Measurements from ENCODE around the gene KCNT2. TPM values are rescaled to one million over a fixed set of nuclear protein-coding genes. Genes with fewer than 3 reads are reported as not detected.

KCNT2 gene
- total RNA-seq, 2 experiments from 2014 or later, result not detected

DNA sequence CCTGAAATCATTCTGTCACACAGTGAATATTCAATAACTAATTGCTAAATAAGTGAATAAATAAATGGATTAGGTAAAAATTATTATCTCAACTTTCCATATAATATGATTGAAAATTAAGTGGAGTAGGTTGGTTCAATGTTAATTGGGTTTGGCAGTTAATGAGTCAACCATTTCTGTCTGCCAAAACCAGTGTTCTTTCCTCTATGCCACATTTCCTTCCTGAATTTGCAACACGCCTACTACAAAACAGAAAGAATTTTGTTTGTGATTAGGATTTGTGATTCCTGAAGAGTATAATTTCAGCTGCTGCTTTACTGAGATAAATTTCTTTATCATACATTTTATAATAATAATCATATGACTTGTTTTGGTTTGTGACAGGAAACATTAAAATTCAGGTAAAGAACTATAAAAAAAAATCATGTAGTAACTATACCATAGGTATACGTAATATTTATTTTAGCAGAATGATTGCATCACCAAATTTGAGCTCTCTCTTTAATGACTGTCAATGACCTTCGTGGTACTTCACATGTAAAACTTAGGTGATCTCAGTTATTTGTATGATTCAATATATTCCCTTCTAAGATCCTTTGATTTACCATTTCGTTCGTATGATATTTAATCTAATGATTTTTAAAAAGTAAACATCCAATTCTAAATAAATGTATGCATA lies 241.3 kb downstream of the KCNT2 start:
- Mint-ChIP-seq H3K27me3 (ENCODE audit: low read depth) (no peaks in the 10 kb centered on the region), H3K9me3 (peaks cover 3% of the 10 kb centered on the region), H3K27ac (no peak overlapping the region), H3K4me1 (ENCODE audit: low read depth) (no peaks in the 10 kb centered on the region), H3K36me3 (ENCODE audit: low read depth) (no peaks in the 10 kb centered on the region), H3K4me3 (no peak overlapping the region)
- DNase-seq, result no peak
- CTCF ChIA-PET, result no interaction called here
- intact Hi-C loops (cut with micrococcal nuclease), result no loop called here

DNA sequence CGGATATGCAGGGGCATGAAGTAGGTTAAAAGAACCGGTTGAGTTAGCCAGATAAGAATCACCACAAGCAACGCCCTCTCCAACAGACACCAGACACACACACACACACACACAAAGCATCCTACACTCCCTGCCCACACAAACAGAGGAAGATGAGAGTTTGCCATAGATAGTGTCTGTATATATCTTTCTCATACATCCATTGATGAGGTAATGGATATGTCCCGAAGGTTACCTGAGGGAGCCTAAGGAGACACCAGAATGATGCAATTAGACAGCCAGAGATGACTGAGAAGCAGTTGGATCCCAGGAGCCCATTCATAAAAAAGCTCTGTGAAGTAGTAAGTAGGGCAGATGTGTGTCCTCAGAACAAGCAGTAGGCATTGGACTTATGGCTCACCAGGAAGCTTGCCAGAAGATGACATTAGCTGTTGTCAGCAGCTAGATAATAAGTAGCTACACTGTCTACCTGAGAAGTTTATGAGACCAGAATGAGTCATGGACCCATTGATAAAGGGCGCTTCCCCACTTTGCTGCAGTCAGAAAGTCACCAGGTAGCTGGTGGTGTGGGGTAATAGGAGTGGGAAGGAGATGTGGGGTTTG lies 247.0 kb downstream of the KCNT2 start:
- Mint-ChIP-seq H3K4me1 (ENCODE audit: low read depth) (no peaks in the 10 kb centered on the region), H3K27me3 (ENCODE audit: low read depth) (no peaks in the 10 kb centered on the region), H3K36me3 (ENCODE audit: low read depth) (no peaks in the 10 kb centered on the region), H3K9me3 (no peaks in the 10 kb centered on the region), H3K4me3 (no peak overlapping the region), H3K27ac (no peak overlapping the region)
- CTCF ChIA-PET, result no interaction called here
- intact Hi-C loops (cut with micrococcal nuclease), result no loop called here
- DNase-seq, result no peak

DNA sequence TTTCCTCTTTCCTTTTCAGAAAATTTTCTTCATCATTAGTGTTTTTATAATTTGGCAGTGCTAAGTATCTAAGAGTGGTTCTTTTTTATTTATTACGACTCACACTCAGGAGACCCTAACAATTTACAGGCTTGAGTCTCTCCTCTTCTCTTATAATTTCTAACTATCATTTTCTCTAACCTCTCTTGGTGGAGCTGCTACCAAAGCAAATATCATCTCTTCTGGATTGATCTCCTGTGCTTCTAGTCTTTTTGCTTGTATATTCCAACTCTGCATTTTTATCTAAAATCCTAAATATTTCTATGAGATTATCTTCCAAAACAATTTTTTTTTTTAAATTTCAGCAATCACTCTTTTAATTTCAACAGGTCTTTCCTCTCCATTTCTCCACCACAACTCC lies 250.3 kb downstream of the KCNT2 start:
- CTCF ChIA-PET, result interaction anchor here (0.8 kb wide), 1 partner anchor 15 kb away, joined by 3 read pairs; no protein-coding TSS in a partner anchor
- Mint-ChIP-seq H3K4me3 (no peak overlapping the region), H3K9me3 (no peaks in the 10 kb centered on the region), H3K27me3 (ENCODE audit: low read depth) (no peaks in the 10 kb centered on the region), H3K36me3 (ENCODE audit: low read depth) (no peaks in the 10 kb centered on the region), H3K4me1 (ENCODE audit: low read depth) (no peaks in the 10 kb centered on the region), H3K27ac (no peak overlapping the region)
- no peak for DNase-seq
- intact Hi-C loops (cut with micrococcal nuclease), result no loop called here

DNA sequence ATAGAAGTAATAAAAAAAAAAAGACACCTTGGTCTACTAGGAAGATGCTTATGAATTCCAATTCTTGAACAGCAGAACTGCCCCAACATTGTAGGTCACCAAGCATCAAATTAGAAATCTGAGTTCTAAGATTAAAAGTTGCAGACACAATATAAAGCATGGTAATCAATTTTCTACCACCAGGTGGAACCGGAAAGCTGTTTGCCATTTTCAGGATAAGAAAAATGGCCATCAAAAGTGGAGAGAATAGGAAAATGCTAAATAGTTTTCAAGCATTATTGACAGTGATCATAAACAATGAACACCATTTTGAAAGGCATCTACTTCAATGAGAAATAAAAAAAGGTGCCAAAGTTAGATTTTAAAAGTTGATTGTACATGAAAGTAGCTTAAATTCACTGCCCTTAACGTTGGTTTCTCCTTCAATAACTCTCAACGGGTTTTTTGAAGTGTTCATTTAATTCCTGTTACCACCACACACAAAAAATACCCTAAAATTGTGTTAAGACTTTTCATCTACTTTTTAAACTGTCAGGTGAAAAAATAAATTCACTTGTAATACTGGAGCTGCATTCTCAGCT lies 252.9 kb downstream of the KCNT2 start:
- no peak for DNase-seq
- H3K4me1 Mint-ChIP-seq (ENCODE audit: low read depth), result no peaks in the 10 kb centered on the region
- H3K27ac Mint-ChIP-seq, result no peak overlapping the region
- no peaks in the 10 kb centered on the region for H3K36me3 Mint-ChIP-seq (ENCODE audit: low read depth)
- CTCF ChIA-PET, result interaction anchor here (0.7 to 1.3 kb wide), 2 partner anchors 12 to 206 kb away, joined by 3 read pairs; no protein-coding TSS in a partner anchor
- H3K9me3 Mint-ChIP-seq, result no peaks in the 10 kb centered on the region
- no peaks in the 10 kb centered on the region for H3K27me3 Mint-ChIP-seq (ENCODE audit: low read depth)
- no peak overlapping the region for H3K4me3 Mint-ChIP-seq
- intact Hi-C loops (cut with micrococcal nuclease), result loop anchor here (1.0 kb wide), 1 partner anchor 305 kb away; no protein-coding TSS in a partner anchor

DNA sequence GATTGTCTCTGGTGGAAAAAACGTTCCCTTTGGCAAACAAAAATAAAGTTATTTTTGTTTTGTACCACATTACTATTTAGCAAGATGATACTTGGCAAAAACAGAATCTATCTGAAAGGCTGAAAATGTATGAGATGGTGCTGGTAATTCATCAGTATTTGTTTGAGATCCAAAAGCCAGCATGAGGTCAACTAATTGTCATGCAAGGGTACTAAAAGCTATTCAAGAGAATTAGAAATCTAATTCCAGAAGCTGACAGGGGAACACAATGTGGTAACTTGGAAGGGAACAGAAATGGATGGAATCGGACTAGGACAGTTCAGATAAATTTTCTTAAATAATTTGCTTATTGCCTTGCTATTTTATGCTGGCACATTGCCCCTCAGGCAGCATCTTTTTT lies 263.8 kb downstream of the KCNT2 start:
- Mint-ChIP-seq H3K36me3 (ENCODE audit: low read depth) (no peaks in the 10 kb centered on the region), H3K4me1 (ENCODE audit: low read depth) (no peaks in the 10 kb centered on the region), H3K4me3 (no peak overlapping the region), H3K9me3 (no peaks in the 10 kb centered on the region), H3K27me3 (ENCODE audit: low read depth) (no peaks in the 10 kb centered on the region), H3K27ac (no peak overlapping the region)
- intact Hi-C loops (cut with micrococcal nuclease), result no loop called here
- no peak for DNase-seq
- CTCF ChIA-PET, result no interaction called here

DNA sequence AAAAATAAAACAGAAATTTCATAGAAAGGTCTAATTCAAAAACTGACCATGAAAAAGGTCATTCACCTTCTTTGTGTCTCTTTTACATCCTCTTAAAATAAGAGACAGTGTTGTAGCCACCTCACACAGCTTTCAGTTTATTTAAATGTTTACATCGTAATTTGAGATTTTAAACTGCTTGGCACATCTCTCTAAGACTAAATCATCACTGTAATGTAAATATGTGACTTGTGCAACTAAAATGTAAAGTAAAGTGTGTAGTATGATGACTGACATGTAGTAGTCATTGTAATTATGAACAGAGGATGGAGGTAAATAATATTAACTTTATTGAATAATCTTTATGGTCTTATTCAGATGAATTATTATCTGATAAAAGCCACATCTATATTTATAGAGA lies 283.9 kb downstream of the KCNT2 start:
- Mint-ChIP-seq H3K9me3 (no peaks in the 10 kb centered on the region), H3K27ac (no peak overlapping the region), H3K4me3 (no peak overlapping the region), H3K4me1 (ENCODE audit: low read depth) (no peaks in the 10 kb centered on the region), H3K36me3 (ENCODE audit: low read depth) (no peaks in the 10 kb centered on the region), H3K27me3 (ENCODE audit: low read depth) (no peaks in the 10 kb centered on the region)
- CTCF ChIA-PET, result no interaction called here
- intact Hi-C loops (cut with micrococcal nuclease), result no loop called here
- DNase-seq, result no peak

DNA sequence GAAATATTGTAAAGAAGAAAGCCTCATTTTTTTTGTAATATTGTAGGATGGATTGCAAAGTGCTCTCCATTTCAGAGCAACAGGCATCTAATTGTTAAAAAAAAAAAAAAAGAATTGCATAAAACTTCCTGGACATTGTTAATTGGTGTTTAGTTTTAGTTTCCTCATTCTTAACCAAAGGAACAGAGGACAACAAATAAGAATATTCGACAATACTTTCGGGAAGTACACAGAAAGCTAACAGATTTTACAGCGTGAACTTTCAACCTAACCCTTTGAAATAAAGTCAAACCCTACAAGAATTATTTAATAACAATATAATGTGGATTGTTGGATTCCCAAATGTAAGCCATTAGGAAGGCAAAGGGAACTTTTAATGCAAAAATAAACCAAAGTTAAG lies 284.4 kb downstream of the KCNT2 start:
- no peak for DNase-seq
- Mint-ChIP-seq H3K27ac (no peak overlapping the region), H3K4me3 (no peak overlapping the region), H3K4me1 (ENCODE audit: low read depth) (no peaks in the 10 kb centered on the region), H3K27me3 (ENCODE audit: low read depth) (no peaks in the 10 kb centered on the region), H3K36me3 (ENCODE audit: low read depth) (no peaks in the 10 kb centered on the region), H3K9me3 (no peaks in the 10 kb centered on the region)
- intact Hi-C loops (cut with micrococcal nuclease), result no loop called here
- CTCF ChIA-PET, result no interaction called here

DNA sequence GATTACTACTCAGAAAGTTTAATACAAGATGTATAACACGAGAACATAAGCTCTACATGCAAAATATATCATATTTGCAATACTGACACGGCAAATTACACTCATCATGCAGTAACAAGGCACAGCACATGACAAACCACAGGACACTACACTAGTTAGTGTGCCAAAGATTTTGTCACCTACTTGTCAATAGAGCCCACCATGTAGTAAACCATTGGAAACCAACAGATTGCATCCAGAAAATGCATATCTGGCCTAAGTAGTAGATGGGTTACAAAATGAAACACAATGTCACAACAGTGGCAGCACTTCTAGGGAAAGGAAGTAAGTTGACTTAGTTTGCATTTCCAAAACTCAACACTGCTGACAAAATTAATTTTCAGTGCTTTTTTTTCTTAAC lies 288.9 kb downstream of the KCNT2 start:
- Mint-ChIP-seq H3K27ac (no peak overlapping the region), H3K9me3 (no peaks in the 10 kb centered on the region), H3K36me3 (ENCODE audit: low read depth) (no peaks in the 10 kb centered on the region), H3K27me3 (ENCODE audit: low read depth) (no peaks in the 10 kb centered on the region), H3K4me1 (ENCODE audit: low read depth) (no peaks in the 10 kb centered on the region), H3K4me3 (no peak overlapping the region)
- DNase-seq, result no peak
- CTCF ChIA-PET, result no interaction called here
- intact Hi-C loops (cut with micrococcal nuclease), result loop anchor here (2.0 kb wide), 1 partner anchor 342 kb away; no protein-coding TSS in a partner anchor

DNA sequence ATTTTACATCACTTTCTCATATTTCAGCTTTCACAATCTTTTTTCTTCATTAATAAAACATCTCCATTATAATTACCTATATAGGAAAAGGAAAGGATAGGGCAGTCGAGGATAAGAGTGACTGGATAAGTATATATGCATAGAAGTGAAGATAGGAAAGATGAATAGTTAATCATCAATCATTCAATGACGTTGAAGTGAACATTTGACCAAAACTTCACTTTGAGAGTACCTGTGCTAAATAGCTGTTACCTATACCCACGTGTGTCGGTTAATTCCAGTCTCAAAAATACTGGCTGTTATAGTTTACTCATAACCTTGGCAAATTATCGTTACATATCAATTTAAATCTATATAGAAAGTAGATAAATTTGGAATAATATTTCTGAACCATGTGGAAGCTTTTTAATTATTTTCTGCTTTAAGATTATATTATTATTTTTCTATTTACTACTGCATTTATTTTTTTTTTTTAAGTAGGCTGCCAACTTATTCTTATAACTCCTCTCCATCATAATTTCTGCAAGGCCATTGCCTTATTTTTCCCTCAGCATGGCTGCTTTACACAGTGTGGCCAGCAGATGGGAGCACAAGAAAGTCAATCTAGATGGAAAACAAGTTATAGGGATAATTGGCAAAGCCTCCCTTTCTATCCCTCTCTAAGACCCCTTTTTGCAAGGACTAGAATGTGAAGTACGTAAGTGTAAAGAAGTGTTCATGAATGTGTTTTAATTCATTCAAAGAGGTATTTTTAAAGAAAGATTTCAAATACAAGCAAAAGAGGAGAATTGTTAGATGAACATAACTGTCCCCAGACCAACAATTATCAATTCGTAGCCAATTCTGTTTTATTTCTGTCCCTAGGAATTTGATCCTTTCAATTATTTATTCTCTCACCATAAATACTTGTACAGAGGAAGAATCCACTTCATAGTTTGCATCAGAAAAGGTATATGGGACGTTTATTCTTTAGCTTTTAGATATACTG lies 290.4 kb downstream of the KCNT2 start:
- Mint-ChIP-seq H3K4me1 (ENCODE audit: low read depth) (no peaks in the 10 kb centered on the region), H3K27me3 (ENCODE audit: low read depth) (no peaks in the 10 kb centered on the region), H3K9me3 (no peaks in the 10 kb centered on the region), H3K27ac (no peak overlapping the region), H3K4me3 (no peak overlapping the region), H3K36me3 (ENCODE audit: low read depth) (no peaks in the 10 kb centered on the region)
- peak; percentile 4 for DNase-seq
- intact Hi-C loops (cut with micrococcal nuclease), result loop anchor here (2.0 kb wide), 1 partner anchor 343 kb away; no protein-coding TSS in a partner anchor
- CTCF ChIA-PET, result no interaction called here

DNA sequence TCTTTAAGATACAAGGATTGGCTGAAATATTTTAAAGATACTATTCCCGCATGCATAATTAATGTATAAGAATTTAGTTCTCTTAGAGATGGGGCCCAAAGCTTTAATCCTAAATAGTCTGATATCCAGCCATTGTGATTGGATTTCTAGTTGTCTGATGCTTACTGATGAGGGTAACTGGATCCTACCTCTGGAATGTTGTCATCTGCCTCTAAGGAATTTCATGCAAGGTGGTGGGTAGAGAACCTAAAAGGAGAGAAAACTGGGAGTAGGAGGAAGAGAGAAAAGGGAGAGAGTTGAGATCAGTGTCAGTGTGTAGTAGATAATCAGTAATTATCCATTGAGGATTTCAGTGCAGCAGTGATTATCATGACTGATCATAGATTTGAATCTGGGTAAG lies 295.5 kb downstream of the KCNT2 start:
- Mint-ChIP-seq H3K4me3 (no peak overlapping the region), H3K27me3 (ENCODE audit: low read depth) (no peaks in the 10 kb centered on the region), H3K9me3 (no peaks in the 10 kb centered on the region), H3K27ac (no peak overlapping the region), H3K4me1 (ENCODE audit: low read depth) (no peaks in the 10 kb centered on the region), H3K36me3 (ENCODE audit: low read depth) (no peaks in the 10 kb centered on the region)
- CTCF ChIA-PET, result no interaction called here
- intact Hi-C loops (cut with micrococcal nuclease), result no loop called here
- no peak for DNase-seq

DNA sequence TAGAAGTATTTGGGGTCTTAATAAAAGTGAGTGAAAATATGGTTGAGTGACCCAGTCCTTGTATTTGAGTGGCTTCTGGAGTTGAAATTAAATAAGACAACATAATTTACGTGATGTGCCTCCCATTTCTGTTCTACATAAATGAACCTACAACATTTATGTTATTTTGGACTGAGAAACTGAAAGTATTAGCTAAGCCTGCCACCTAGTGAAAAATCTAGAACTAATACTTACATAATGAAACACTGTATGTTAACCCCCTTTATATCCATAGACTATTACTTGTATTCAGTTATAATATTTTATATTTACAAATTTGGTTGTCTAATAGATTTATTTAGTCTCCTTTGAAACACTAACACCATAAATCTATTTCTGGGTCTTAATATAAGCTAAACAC lies 298.9 kb downstream of the KCNT2 start:
- intact Hi-C loops (cut with micrococcal nuclease), result loop anchor here (2.0 kb wide), 1 partner anchor 161 kb away; no protein-coding TSS in a partner anchor
- Mint-ChIP-seq H3K4me3 (no peak overlapping the region), H3K4me1 (ENCODE audit: low read depth) (no peaks in the 10 kb centered on the region), H3K36me3 (ENCODE audit: low read depth) (no peaks in the 10 kb centered on the region), H3K27me3 (ENCODE audit: low read depth) (no peaks in the 10 kb centered on the region), H3K9me3 (no peaks in the 10 kb centered on the region), H3K27ac (no peak overlapping the region)
- CTCF ChIA-PET, result no interaction called here
- no peak for DNase-seq

DNA sequence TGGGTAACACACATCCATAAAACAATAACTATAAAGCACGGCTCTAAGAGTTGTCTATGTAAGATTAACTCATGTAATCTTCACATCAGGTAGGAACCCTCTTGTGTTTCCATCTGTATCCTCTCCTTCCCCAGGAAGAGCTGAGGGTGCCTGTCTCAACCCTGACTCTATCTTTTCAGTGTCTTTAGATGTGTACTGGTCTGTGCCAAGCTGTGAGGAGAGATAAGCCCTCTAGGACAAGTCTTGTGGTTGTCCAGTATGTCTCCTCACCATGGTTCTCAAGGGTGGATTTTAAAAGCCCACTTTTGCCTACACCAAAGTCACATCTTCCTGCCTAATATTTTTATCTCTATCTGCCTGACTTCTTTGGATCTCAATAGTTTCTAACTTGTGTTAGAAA lies 300.1 kb downstream of the KCNT2 start:
- no peak overlapping the region for H3K4me3 Mint-ChIP-seq
- no peak overlapping the region for H3K27ac Mint-ChIP-seq
- CTCF ChIA-PET, result no interaction called here
- no peaks in the 10 kb centered on the region for H3K36me3 Mint-ChIP-seq (ENCODE audit: low read depth)
- DNase-seq, result no peak
- no peaks in the 10 kb centered on the region for H3K4me1 Mint-ChIP-seq (ENCODE audit: low read depth)
- intact Hi-C loops (cut with micrococcal nuclease), result loop anchor here (2.0 kb wide), 1 partner anchor 159 kb away; no protein-coding TSS in a partner anchor
- no peaks in the 10 kb centered on the region for H3K9me3 Mint-ChIP-seq
- no peaks in the 10 kb centered on the region for H3K27me3 Mint-ChIP-seq (ENCODE audit: low read depth)
